ENCODE measurements around the gene SAMD9.
"Not testable (repeated sequence)": the region's sequence is repeated elsewhere in the genome, so short reads cannot be mapped to it uniquely, and the experiment has no call there.

Gene SAMD9

DNA sequence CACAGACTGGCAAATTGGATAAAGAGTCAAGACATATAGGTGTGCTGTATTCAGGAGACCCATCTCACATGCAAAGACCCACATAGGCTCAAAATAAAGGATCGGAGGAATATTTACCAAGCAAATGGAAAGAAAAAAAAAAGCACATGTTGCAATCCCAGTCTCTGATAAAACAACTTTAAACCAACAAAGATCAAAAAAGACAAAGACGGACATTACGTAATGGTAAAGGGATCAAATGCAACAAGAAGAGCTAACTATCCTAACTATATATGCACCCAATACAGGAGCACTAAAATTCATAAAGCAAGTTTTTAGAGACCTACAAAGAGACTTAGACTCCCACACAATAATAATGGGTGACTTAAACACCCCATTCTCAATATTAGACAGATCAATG, 5.8 kb upstream of the SAMD9 start:
- not testable (repeated sequence) for DNase-seq; H3K36me3 ChIP-seq (ENCODE audit: control insufficient read depth, insufficient read depth, low read length); H3K4me3 ChIP-seq (ENCODE audit: insufficient read depth, low read depth, low read length, poor library complexity, severe bottlenecking); H3K4me1 ChIP-seq (ENCODE audit: control insufficient read depth, insufficient read depth, low read length, poor library complexity, severe bottlenecking); H3K27ac ChIP-seq (ENCODE audit: insufficient read depth, low read length, poor library complexity, severe bottlenecking); H3K27me3 ChIP-seq (replicated peaks; ENCODE audit: control insufficient read depth, insufficient read depth, low read length, poor library complexity, severe bottlenecking); H3K9me3 ChIP-seq (ENCODE audit: control insufficient read depth, low read length)

DNA sequence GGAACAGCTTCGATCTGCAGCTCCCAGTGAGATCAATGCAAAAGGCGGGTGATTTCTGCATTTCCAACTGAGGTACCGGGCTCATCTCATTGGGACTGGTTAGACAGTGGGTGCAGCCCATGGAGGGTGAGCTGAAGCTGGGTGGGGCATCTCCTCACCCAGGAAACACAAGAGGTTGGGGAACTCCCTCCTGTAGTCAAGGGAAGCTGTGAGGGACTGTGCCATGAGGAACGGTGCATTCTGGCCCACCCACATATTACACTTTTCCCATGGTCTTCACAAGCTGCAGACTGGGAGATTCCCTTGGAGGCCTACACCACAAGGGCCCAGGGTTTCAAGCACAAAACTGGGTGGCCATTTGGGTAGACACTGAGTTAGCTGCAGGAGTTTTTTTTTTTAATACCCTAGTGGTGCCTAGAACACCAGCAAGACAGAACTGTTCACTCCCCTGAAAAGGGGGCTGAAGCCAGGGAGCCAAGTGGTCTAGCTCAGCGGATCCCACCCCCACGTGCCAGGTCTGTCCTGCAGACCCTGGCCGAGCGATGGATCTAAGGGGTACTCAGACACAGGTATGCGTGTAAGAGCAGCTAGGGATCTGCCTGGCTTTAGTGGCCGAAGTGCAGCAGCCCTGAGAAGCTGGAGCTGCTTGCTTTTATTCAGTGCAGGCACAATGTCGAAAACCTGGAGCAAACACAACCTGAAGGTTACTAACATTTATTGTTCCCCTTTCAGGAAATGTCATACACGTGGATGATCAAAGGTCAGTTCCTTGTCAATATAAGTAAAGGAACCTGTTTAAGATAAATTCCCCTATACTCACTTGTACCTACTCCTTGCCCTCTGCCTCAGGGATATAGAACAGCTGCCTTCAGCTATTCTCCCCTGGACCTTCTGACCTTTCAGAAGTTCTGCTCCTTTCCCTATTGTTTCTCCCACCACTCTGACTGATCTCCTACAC, 3.1 kb upstream of the SAMD9 start:
- Histone ChIP-seq H3K4me3 (ENCODE audit: insufficient read depth, low read depth, low read length, poor library complexity, severe bottlenecking) (no peak overlapping the region), H3K27me3 (replicated peaks; ENCODE audit: control insufficient read depth, insufficient read depth, low read length, poor library complexity, severe bottlenecking) (no peaks in the 10 kb centered on the region), H3K9me3 (ENCODE audit: control insufficient read depth, low read length) (no peaks in the 10 kb centered on the region), H3K27ac (ENCODE audit: insufficient read depth, low read length, poor library complexity, severe bottlenecking) (no peak overlapping the region), H3K36me3 (ENCODE audit: control insufficient read depth, insufficient read depth, low read length) (no peaks in the 10 kb centered on the region), H3K4me1 (ENCODE audit: control insufficient read depth, insufficient read depth, low read length, poor library complexity, severe bottlenecking) (peaks cover 11% of the 10 kb centered on the region)
- DNase-seq: no peak

DNA sequence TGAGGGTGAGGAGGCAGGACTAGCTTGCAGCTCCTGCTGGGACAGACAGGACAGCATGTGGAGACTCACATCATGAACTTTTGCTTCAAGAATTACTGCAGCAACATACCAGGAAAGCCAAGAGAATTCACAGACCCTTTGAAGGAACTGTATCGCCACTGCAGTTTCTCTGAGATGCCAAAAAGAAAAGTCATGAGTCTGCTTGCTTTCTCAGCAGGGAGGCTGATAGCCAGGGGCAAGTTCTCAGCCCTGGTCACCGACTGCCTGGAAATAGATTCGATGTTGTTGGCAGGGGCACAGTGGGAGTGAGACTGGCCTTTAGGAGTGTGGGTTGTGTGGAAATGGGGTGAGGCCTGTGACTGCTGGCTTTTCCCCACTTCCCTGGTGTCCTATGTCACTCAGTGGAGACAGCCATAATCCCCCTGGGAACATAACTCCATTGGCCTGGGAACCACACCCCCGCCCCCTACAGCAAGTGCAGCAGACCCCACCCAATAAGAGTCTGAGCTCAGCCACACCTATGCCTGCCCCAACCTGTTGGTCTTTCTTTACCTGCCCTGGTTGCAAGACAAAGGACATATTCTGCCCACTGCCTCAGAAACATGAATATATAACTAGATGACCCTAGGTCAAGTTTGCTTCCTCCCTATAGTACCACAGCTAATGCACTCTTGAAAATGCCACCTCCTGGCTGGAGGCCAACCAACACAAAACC, 1.6 kb upstream of the SAMD9 start:
- DNase-seq: no peak
- H3K27me3 ChIP-seq (replicated peaks; ENCODE audit: control insufficient read depth, insufficient read depth, low read length, poor library complexity, severe bottlenecking): no peaks in the 10 kb centered on the region
- peaks cover 14% of the 10 kb centered on the region for H3K4me1 ChIP-seq (ENCODE audit: control insufficient read depth, insufficient read depth, low read length, poor library complexity, severe bottlenecking)
- H3K9me3 ChIP-seq (ENCODE audit: control insufficient read depth, low read length): no peaks in the 10 kb centered on the region
- H3K36me3 ChIP-seq (ENCODE audit: control insufficient read depth, insufficient read depth, low read length): no peaks in the 10 kb centered on the region
- no peak overlapping the region for H3K4me3 ChIP-seq (ENCODE audit: insufficient read depth, low read depth, low read length, poor library complexity, severe bottlenecking)
- no peak overlapping the region for H3K27ac ChIP-seq (ENCODE audit: insufficient read depth, low read length, poor library complexity, severe bottlenecking)

DNA sequence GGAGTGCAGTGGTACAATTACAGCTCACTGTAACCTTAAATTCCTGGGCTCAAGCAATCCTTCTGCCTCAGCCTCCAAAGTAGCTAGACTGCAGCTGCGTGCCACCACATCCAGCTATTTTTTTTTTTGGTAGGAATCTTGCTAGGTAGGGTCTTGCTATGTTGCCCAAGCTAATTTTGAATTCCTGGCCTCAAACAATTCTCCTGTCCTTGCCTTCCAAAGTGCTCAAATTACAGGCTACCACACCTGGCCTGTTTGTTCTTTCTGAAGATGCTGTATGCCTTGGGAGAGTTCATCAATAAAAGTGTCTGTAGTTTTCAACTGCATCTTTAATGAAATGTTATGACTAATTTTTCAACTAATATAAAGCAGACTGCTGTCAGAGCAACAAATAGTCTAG, 452 bp downstream of the SAMD9 start:
- Histone ChIP-seq H3K36me3 (ENCODE audit: control insufficient read depth, insufficient read depth, low read length) (no peaks in the 10 kb centered on the region), H3K4me1 (ENCODE audit: control insufficient read depth, insufficient read depth, low read length, poor library complexity, severe bottlenecking) (peaks cover 14% of the 10 kb centered on the region), H3K27me3 (replicated peaks; ENCODE audit: control insufficient read depth, insufficient read depth, low read length, poor library complexity, severe bottlenecking) (no peaks in the 10 kb centered on the region), H3K27ac (ENCODE audit: insufficient read depth, low read length, poor library complexity, severe bottlenecking) (peak overlapping the region; percentile 76), H3K9me3 (ENCODE audit: control insufficient read depth, low read length) (no peaks in the 10 kb centered on the region), H3K4me3 (ENCODE audit: insufficient read depth, low read depth, low read length, poor library complexity, severe bottlenecking) (peak overlapping the region; percentile 26)
- no peak for DNase-seq

DNA sequence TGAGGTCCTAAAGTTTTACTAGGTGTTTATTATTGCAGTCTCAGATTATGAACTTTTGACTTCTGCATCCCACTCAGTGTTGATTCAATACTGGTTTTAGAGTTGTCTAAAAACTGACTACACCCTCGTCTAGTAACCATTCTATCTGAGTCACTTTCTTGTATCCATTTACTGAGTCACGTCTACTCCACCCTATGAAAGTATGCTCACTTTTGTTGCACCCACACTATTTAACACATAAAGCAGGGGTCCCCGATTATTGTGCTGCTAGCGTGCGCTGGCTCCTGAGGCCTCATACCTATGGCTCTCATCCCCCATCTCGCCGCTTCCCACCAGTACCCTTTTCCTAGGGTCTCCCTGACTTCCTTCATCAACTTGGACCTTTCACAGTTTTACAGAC, 2.0 kb downstream of the SAMD9 start:
- DNase-seq: no peak
- H3K27me3 ChIP-seq (replicated peaks; ENCODE audit: control insufficient read depth, insufficient read depth, low read length, poor library complexity, severe bottlenecking): no peaks in the 10 kb centered on the region
- H3K4me3 ChIP-seq (ENCODE audit: insufficient read depth, low read depth, low read length, poor library complexity, severe bottlenecking): peak overlapping the region; percentile 26
- no peak overlapping the region for H3K27ac ChIP-seq (ENCODE audit: insufficient read depth, low read length, poor library complexity, severe bottlenecking)
- H3K4me1 ChIP-seq (ENCODE audit: control insufficient read depth, insufficient read depth, low read length, poor library complexity, severe bottlenecking): peaks cover 14% of the 10 kb centered on the region
- no peaks in the 10 kb centered on the region for H3K36me3 ChIP-seq (ENCODE audit: control insufficient read depth, insufficient read depth, low read length)
- no peaks in the 10 kb centered on the region for H3K9me3 ChIP-seq (ENCODE audit: control insufficient read depth, low read length)

DNA sequence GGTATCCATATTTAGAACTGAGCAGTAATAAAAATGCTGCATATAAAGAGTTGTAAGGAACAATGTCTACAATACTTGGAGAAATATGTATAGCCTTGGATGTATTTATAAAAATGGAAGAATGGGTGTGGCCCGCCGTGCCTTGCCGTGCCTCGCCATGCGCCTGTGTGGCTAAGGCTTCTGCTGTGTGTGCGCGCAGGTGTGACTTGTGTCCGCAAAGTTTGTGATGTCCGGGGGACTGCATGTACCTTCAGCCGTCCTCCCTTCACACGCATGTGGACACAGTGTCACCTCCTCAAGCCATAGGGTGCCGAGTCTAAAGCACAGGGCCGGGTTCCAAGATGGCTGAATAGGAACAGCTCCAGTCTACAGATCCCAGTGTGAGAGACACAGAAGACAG, 9.8 kb downstream of the SAMD9 start:
- Histone ChIP-seq H3K4me3 (ENCODE audit: insufficient read depth, low read depth, low read length, poor library complexity, severe bottlenecking) (no peak overlapping the region), H3K9me3 (ENCODE audit: control insufficient read depth, low read length) (peaks cover 53% of the 10 kb centered on the region), H3K36me3 (ENCODE audit: control insufficient read depth, insufficient read depth, low read length) (peaks cover 49% of the 10 kb centered on the region), H3K27ac (ENCODE audit: insufficient read depth, low read length, poor library complexity, severe bottlenecking) (no peak overlapping the region), H3K4me1 (ENCODE audit: control insufficient read depth, insufficient read depth, low read length, poor library complexity, severe bottlenecking) (no peaks in the 10 kb centered on the region), H3K27me3 (replicated peaks; ENCODE audit: control insufficient read depth, insufficient read depth, low read length, poor library complexity, severe bottlenecking) (no peaks in the 10 kb centered on the region)
- DNase-seq: no peak

DNA sequence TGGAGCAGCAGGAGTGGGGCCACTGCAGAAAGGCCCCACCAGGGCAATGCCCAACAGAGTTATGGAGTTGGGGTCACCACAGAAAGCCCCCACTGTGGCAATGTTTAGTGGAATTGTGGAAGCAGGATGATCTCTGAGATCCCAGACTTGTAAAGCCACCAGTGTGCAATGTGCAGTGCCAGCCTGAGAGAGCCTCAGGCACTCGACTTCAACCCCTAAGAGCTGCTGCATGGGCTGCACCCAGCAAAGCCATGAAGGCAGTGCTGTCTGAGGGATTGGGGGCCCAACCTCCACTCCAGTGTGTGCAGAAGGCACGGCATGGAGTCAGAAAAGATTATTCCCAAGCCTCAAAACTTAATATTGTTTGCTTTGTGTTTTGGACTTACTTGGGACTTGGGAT, 20.4 kb downstream of the SAMD9 start:
- Histone ChIP-seq H3K27me3 (replicated peaks; ENCODE audit: control insufficient read depth, insufficient read depth, low read length, poor library complexity, severe bottlenecking) (no peaks in the 10 kb centered on the region), H3K4me1 (ENCODE audit: control insufficient read depth, insufficient read depth, low read length, poor library complexity, severe bottlenecking) (no peaks in the 10 kb centered on the region), H3K36me3 (ENCODE audit: control insufficient read depth, insufficient read depth, low read length) (no peaks in the 10 kb centered on the region), H3K9me3 (ENCODE audit: control insufficient read depth, low read length) (peaks cover 44% of the 10 kb centered on the region), H3K27ac (ENCODE audit: insufficient read depth, low read length, poor library complexity, severe bottlenecking) (no peak overlapping the region), H3K4me3 (ENCODE audit: insufficient read depth, low read depth, low read length, poor library complexity, severe bottlenecking) (no peak overlapping the region)
- DNase-seq: no peak

DNA sequence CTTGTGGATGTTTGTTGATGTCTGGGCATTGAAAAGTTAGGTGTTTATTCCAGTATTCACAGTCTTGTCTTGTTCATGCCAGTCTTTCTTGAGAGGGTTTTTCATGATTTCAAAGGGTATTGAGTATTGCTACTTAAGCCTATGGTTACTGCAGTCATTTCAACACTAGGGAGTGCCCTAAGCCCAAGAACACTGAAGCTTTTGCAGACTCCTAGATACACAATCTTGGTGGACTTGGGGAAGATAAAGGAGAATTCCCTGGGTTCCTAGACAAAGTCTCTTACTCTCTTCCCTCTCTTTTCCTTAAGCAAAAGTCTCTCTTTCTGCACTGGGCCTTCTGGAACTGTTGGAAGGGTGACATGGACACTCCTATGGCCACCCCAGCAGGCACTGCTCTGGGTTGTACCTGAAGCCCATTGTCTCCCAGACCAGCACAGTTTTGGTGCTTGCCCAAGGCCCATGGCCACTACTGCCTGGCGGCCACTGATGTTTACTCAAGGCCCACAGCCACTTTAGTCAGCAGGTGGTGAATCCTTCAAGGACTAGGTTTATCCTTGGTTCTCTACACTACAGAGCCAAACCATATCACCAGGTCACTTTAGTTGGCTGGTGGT, 24.9 kb downstream of the SAMD9 start:
- Histone ChIP-seq H3K27ac (ENCODE audit: insufficient read depth, low read length, poor library complexity, severe bottlenecking) (no peak overlapping the region), H3K4me3 (ENCODE audit: insufficient read depth, low read depth, low read length, poor library complexity, severe bottlenecking) (no peak overlapping the region), H3K4me1 (ENCODE audit: control insufficient read depth, insufficient read depth, low read length, poor library complexity, severe bottlenecking) (no peaks in the 10 kb centered on the region), H3K9me3 (ENCODE audit: control insufficient read depth, low read length) (peaks cover 10% of the 10 kb centered on the region), H3K36me3 (ENCODE audit: control insufficient read depth, insufficient read depth, low read length) (no peaks in the 10 kb centered on the region), H3K27me3 (replicated peaks; ENCODE audit: control insufficient read depth, insufficient read depth, low read length, poor library complexity, severe bottlenecking) (no peaks in the 10 kb centered on the region)
- DNase-seq: no peak

DNA sequence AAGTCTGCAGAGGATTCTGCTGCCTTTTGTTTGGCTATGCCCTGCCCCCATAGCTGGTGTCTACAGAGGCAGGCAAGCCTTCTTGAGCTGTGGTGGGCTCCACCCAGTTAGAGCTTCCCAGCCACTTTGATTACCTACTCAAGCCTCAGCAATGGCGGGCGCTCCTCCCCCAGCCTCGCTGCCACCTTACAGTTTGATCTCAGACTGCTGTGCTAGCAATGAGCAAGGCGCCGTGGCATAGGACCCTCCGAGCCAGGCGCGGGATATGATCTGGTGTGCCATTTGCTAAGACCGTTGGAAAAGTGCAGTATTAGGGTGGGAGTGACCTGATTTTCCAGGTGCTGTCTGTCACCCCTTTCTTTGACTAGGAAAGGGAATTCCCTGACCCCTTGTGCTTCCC, 44.4 kb downstream of the SAMD9 start:
- not testable (repeated sequence) for H3K36me3 ChIP-seq (ENCODE audit: control insufficient read depth, insufficient read depth, low read length); H3K27ac ChIP-seq (ENCODE audit: insufficient read depth, low read length, poor library complexity, severe bottlenecking); DNase-seq; H3K9me3 ChIP-seq (ENCODE audit: control insufficient read depth, low read length); H3K4me3 ChIP-seq (ENCODE audit: insufficient read depth, low read depth, low read length, poor library complexity, severe bottlenecking); H3K4me1 ChIP-seq (ENCODE audit: control insufficient read depth, insufficient read depth, low read length, poor library complexity, severe bottlenecking); H3K27me3 ChIP-seq (replicated peaks; ENCODE audit: control insufficient read depth, insufficient read depth, low read length, poor library complexity, severe bottlenecking)

DNA sequence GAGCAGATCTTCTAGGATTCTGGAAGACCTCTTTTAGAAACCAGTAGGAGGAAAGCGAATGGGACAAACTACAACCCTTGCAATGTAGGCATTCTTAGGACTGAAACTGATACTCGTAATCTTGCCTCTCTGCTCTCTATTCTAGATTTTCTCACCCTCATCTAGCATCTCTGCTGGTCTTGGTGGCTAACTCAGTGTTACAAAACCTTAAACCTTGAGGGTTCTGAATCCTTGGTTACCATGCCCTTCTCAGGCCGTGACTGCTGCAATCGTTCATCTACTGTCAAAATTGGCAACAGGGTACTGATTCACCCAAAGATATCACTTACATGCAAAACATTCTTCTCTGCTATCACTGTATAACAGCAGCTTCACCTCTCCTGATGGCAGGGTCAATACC, 55.2 kb downstream of the SAMD9 start:
- H3K9me3 ChIP-seq (ENCODE audit: control insufficient read depth, low read length): no peaks in the 10 kb centered on the region
- no peaks in the 10 kb centered on the region for H3K27me3 ChIP-seq (replicated peaks; ENCODE audit: control insufficient read depth, insufficient read depth, low read length, poor library complexity, severe bottlenecking)
- no peak overlapping the region for H3K4me3 ChIP-seq (ENCODE audit: insufficient read depth, low read depth, low read length, poor library complexity, severe bottlenecking)
- no peak for DNase-seq
- H3K27ac ChIP-seq (ENCODE audit: insufficient read depth, low read length, poor library complexity, severe bottlenecking): no peak overlapping the region
- no peaks in the 10 kb centered on the region for H3K36me3 ChIP-seq (ENCODE audit: control insufficient read depth, insufficient read depth, low read length)
- no peaks in the 10 kb centered on the region for H3K4me1 ChIP-seq (ENCODE audit: control insufficient read depth, insufficient read depth, low read length, poor library complexity, severe bottlenecking)

All from effector memory CD4-positive, alpha-beta T cell (primary cell).